Cardiac fibroblast (primary cell): ENCODE measurements around the gene HTR4.

ENCODE experiments used
- DNase-seq, 2 donors: peaks; one replicate each; pipeline versions ENCODE4 v3.0.0 to v3.0.0-alpha.2; 2010; ENCODE audit warnings: low read depth in 2 of 2
- H3K4me3 ChIP-seq, 2 donors: replicated peaks in 1 of 2; 1 replicate in 1 of 2; 2 replicates in 1 of 2; pipeline ENCODE4 v1.5.1; 2011; ENCODE audit warnings: low read depth in 2 of 2, low read length in 2 of 2, mild to moderate bottlenecking in 2 of 2, moderate library complexity in 1 of 2
- CTCF ChIP-seq: IDR thresholded peaks from one replicate; pipeline ENCODE4 v1.5.1; 2011; ENCODE audit warnings: low read depth, mild to moderate bottlenecking, low read length, inconsistent platforms

HTR4 gene

GRCh38 chr5:148632255-148633066 is 21.9 kb downstream of the HTR4 start:
- no peak for TF ChIP-seq CTCF
- H3K4me3 ChIP-seq: no peak overlapping the region
- no peak for DNase-seq

DNA sequence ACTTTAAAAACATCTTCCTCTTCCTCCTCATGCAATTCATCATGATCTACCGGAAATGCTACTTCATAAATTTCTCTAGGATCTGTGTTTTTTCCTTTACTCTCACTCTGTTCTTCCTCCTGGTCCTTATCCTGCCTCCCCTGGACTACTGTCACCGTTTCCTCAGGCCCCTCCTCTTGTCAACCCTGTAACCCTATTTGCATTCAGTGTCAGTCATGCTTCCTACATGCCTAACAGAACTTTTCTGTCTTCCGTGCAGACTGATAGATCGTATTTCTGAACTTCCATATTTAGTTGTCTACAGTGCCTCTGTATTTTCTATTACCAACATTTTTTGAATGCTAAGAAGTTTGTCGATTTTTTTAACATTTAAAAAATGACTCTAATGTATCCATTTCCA is 27.3 kb downstream of the HTR4 start:
- H3K4me3 ChIP-seq: no peak overlapping the region
- no peak for TF ChIP-seq CTCF
- DNase-seq: no peak

DNA sequence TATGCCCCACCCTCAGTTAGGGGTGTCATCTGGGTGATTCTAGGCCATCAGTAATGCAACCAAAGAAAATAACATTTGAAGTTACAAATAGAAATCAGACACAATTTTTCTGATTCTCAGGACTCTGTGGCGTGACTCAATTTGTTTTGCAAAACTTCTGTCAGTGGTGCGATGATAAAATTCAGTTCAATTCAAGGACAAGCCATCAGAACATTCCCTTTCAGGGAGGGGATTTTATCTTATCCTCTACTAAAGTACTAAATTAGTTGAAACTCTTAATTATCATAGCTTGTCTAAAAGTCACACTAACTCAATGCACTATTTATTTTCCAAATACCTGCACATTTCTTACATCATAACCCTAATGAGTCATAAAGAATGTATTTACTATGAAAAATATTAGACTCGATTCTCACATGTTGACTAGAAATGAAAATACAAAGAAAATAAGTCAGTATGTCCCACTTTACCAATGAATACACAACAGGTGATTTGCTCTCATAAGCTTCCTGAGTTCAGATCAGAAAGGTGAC is 28.2 kb downstream of the HTR4 start:
- no peak overlapping the region for H3K4me3 ChIP-seq
- no peak for TF ChIP-seq CTCF
- DNase-seq: no peak

DNA sequence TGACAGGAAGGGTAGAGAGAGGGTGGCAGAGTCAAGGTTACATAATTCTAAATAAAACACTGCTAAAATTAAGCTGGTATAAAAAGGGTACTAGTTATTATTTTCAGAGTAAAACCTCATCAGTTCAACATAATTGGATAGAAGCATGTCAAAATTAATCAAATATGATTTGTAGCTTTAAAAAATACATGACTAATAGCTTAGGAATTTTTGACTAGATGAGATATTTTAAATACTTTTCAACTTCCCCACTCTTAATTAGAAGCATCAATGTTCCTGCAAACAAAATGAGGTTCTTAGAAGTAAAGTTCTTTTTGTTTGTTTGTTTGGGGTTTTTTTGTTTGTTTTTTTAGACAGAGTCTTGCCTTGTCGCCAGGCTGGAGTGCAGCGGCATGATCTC is 29.1 kb downstream of the HTR4 start:
- no peak for DNase-seq
- H3K4me3 ChIP-seq: no peak overlapping the region
- no peak for TF ChIP-seq CTCF

DNA sequence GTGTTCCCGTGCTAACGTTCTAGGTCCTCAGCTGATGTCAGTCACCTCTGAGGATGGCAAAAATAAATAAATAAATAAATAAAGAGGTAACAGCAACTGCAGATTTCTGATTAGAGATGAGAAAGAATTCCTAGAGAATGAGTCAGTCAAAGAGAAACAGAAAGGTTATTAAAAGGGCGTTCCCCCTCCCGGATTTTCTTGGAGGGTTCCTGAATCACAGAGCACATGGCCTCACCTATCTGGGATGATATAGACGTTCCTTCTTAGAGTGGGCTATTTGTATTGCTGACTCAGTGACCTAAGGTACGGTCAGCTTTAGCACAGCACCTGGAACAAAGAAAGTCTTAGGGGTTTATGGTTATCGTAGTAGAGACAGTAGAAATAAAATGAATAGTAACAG is 30.6 kb downstream of the HTR4 start:
- no peak overlapping the region for H3K4me3 ChIP-seq
- DNase-seq: no peak
- TF ChIP-seq CTCF: no peak

DNA sequence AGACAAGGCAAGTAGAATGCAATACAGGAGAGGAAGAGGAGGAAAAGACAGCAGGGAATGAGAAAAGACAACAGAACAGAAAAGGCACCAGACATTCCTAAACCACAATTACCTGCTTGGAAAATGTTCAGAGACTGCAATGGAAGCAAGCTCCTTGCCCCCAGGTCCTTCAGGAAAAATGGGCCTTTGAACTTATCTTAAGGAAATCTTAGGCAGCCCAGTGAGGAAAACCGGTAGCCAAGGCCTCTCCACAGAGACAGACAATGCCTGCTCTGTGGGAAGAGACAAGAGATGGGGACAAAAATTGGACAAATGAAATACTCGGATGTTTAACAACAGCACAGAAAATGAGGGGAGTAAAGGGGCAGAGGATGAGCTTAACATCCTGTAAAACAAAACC is 31.2 kb downstream of the HTR4 start:
- DNase-seq: no peak
- TF ChIP-seq CTCF: no peak

More for the DNA sequence above, 31.2 kb downstream of the HTR4 start:
- no peak overlapping the region for H3K4me3 ChIP-seq
